Measurements from ENCODE around the gene SMYD3.

DNA sequence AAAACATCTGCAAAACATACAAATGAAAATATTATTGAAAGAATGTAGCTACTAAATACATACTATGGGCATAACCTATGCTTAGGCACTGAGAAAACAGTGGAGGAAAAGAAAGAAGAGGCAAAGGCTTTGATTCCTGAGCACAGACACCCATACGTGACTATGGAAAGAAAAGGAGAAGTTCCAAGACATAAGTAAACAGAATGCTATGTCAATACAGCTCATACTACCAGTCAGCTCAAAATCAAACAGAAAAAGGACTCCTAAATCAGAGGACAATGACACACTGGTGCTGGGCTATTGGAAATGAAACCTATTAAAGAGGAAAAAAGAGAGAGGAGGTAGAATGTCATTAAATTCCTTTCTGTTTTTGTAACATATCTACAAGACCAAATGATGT, 225.4 kb downstream of the SMYD3 start:
- no peak for TF ChIP-seq ZKSCAN3 (CRISPR knock-in tag; IDR thresholded peaks at IDR 0.05)
- no peak for TF ChIP-seq FOS (IDR thresholded peaks at IDR 0.05; ENCODE audit: extremely low read depth, insufficient read length)
- TF ChIP-seq, protein P1, sequence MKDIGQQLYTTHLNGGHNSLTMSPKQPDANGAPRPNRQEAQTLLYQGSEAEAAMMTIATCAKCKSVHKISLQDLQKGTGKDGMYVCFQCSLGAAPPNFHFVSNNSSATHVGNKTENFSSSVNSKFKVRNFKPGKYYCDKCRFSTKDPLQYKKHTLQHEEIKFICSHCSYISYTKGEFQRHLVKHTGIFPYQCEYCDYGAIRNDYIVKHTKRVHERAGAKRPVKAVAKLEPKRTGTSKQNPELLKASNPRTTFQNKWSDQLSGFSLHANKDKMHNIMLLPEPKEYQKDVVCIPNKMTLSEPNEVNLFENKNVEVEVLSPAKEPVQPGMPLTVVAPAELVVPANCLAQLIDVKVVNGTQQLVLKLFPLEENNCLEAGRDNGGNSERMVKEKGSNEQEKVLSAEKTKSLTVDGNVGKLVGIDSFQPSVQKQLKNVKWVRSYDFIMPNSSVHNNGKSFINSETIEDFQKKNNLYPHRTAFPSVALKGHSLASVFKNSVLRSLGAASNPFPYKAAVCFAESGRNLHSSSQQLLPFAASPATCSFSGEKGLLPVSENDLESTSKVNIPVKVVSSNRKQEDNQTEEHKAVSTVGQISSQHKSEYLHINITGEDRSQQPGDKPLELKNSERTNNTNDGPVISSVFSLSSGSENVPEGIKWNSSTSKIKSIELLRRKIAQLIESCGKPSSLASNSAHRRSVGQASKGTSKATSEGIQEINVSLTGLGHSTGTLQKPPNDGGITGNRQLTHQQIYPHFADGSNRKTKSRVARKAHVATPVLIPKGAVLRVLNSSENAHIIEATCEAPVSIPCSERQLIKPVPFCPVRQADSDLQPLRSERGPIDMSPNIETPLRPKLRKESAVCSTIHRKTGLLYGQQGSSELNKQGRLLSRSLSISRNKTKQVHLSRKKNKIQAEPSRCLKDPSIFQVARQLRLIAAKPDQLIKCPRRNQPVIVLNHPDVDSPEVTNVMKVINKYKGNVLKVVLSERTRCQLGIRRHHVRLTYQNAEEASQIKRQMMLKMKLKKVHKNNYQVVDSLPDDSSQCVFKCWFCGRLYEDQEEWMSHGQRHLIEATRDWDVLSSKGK (CRISPR knock-in tag; IDR thresholded peaks at IDR 0.05) = no peak
- no peak for TF ChIP-seq PRPF4 (IDR thresholded peaks at IDR 0.05; ENCODE audit: insufficient read depth, low read depth, low read length, poor library complexity, severe bottlenecking)
- TF ChIP-seq POLR2A (conservative IDR thresholded peaks at IDR 0.05) = no peak
- no peak for TF ChIP-seq EGR1 (conservative IDR thresholded peaks at IDR 0.05)

Data from K562 (cell line).